Stomach (tissue), 9 donors: Measurements from ENCODE around the gene WSCD1. TPM values are rescaled to one million over a fixed set of nuclear protein-coding genes. Genes with fewer than 3 reads are reported as not detected.

Source experiments
- DNase-seq, 2 donors: peaks; one replicate each; pipeline versions ENCODE4 v3.0.0 to v3.0.0-alpha.2; 2013 to 2019
- H3K27ac ChIP-seq, 5 donors: fragments of 200-600 bp in 4 of 5; sonication (generic) in 4 of 5; one replicate each; pipeline ENCODE4 v1.5.1; 2013 to 2019; ENCODE audit warnings: mild to moderate bottlenecking in 1 of 5, moderate library complexity in 1 of 5
- H3K27me3 ChIP-seq, 3 donors: fragments of 200-600 bp; sonication (generic); one replicate each; pipeline ENCODE4 v1.5.1; 2017 to 2019; ENCODE audit warnings: mixed run types in 1 of 3
- H3K36me3 ChIP-seq, 4 donors: fragments of 200-600 bp; sonication (generic); 1 replicate in 3 of 4; 2 replicates in 1 of 4; pipeline ENCODE4 v1.5.1; 2016 to 2019
- H3K4me1 ChIP-seq, 4 donors: fragments of 200-600 bp; sonication (generic); one replicate each; pipeline ENCODE4 v1.5.1; 2016 to 2019
- H3K4me3 ChIP-seq, 4 donors: fragments of 200-600 bp; sonication (generic) in 3 of 4; one replicate each; pipeline ENCODE4 v1.5.1; 2016 to 2019; ENCODE audit warnings: mild to moderate bottlenecking in 1 of 4
- H3K9me3 ChIP-seq, 4 donors: fragments of 200-600 bp; sonication (generic); one replicate each; pipeline ENCODE4 v1.5.1; 2016 to 2019
- EP300 ChIP-seq: sonication (generic); formaldehyde crosslinking; IDR thresholded peaks from one replicate; pipeline ENCODE4 v1.6.1; 2017; ENCODE audit warnings: antibody characterized with exemption
- POLR2A ChIP-seq, 4 donors: fragments of 450-650 bp; IDR thresholded peaks; one replicate each; pipeline ENCODE4 v1.6.1; 2016; ENCODE audit warnings: antibody characterized with exemption in 4 of 4, control low read depth in 2 of 4, mild to moderate bottlenecking in 1 of 4, moderate library complexity in 1 of 4
- POLR2AphosphoS5 ChIP-seq, 3 donors: sonication (generic); formaldehyde crosslinking; IDR thresholded peaks; one replicate each; pipeline ENCODE4 v1.6.1; 2016; ENCODE audit warnings: antibody characterized with exemption in 3 of 3
- WGBS, 5 donors: extraction: QIAGEN DNeasy Blood & Tissue Kit in 3 of 5; methylation state at CpG; one replicate each; pipeline versions ENCODE4 v1.1.5 to v1.1.7; 2013 to 2018; 5-methylcytosine and 5-hydroxymethylcytosine counted together
- intact Hi-C: fragments of 100-400 bp; cut with DNase I; formaldehyde crosslinking; loops from one replicate; pipeline ENCODE4 v1.15.1; 2023; ENCODE audit warnings: low total_unique reads
- polyA plus RNA-seq, 3 donors: library from polyadenylated mRNA; stranded (reverse); fragments of 200-250 nt; gene quantifications; one replicate each; pipeline ENCODE4 v1.2.3, GENCODE V29; 2013
- total RNA-seq, 5 donors: library from RNA; depleted of rRNA; stranded (reverse); fragments of >200 nt; gene quantifications; one replicate each; pipeline versions ENCODE4 v1.1.0 to v1.2.3, GENCODE V29; 2014 to 2016
- TF ChIP-seq, protein P1 (sequence below), 7 experiments: fragments of 450-650 bp in 4 of 7; fragments of 200-600 bp in 3 of 7; sonication (generic) in 3 of 7; IDR thresholded peaks; one replicate each; pipeline ENCODE4 v1.5.1; 2016 to 2019; ENCODE audit warnings: antibody characterized with exemption in 7 of 7, control low read depth in 2 of 7, mild to moderate bottlenecking in 1 of 7
- donor health status: healthy with polysubstance abuse.
- donor health status: Bipolar disorder and iron deficiency.
- donor health status: healthy.

WSCD1 gene
- total and polyA plus RNA-seq, 8 donors = 0.58 to 32.7 (median 1.2) TPM

GRCh38 chr17:6170349-6170748 is 100.2 kb downstream of the WSCD1 start:
- Histone ChIP-seq H3K4me1 (peaks cover 0 to 9% (median 0%) of the 10 kb centered on the region in 4 donors), H3K9me3 (no peaks in the 10 kb centered on the region), H3K36me3 (no peaks in the 10 kb centered on the region), H3K27me3 (peaks cover 0 to 37% (median 0%) of the 10 kb centered on the region in 3 donors), H3K4me3 (no peak overlapping the region), H3K27ac (no peak overlapping the region)
- TF ChIP-seq, protein P1, sequence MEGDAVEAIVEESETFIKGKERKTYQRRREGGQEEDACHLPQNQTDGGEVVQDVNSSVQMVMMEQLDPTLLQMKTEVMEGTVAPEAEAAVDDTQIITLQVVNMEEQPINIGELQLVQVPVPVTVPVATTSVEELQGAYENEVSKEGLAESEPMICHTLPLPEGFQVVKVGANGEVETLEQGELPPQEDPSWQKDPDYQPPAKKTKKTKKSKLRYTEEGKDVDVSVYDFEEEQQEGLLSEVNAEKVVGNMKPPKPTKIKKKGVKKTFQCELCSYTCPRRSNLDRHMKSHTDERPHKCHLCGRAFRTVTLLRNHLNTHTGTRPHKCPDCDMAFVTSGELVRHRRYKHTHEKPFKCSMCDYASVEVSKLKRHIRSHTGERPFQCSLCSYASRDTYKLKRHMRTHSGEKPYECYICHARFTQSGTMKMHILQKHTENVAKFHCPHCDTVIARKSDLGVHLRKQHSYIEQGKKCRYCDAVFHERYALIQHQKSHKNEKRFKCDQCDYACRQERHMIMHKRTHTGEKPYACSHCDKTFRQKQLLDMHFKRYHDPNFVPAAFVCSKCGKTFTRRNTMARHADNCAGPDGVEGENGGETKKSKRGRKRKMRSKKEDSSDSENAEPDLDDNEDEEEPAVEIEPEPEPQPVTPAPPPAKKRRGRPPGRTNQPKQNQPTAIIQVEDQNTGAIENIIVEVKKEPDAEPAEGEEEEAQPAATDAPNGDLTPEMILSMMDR (IDR thresholded peaks at IDR 0.05) = no peak
- no peak for TF ChIP-seq POLR2A (IDR thresholded peaks at IDR 0.05)
- no peak for TF ChIP-seq EP300
- no peak for TF ChIP-seq POLR2AphosphoS5 (IDR thresholded peaks at IDR 0.05)
- intact Hi-C loops = no loop called here
- WGBS, 5 donors = 57 to 74% (median 63%) methylated on average over 4 of the region's 4 CpGs
- DNase-seq = no peak

GRCh38 chr17:6172642-6173330 is 102.6 kb downstream of the WSCD1 start:
- no peak overlapping the region for H3K27ac ChIP-seq
- intact Hi-C loops = no loop called here
- 61 to 72% (median 66%) methylated on average over 9 of the region's 9 CpGs for WGBS, 5 donors
- H3K4me1 ChIP-seq = peaks cover 0 to 2% (median 0%) of the 10 kb centered on the region in 4 donors
- no peak for TF ChIP-seq EP300
- TF ChIP-seq, protein P1 (IDR thresholded peaks at IDR 0.05) = no peak
- TF ChIP-seq POLR2AphosphoS5 (IDR thresholded peaks at IDR 0.05) = no peak
- no peak for TF ChIP-seq POLR2A (IDR thresholded peaks at IDR 0.05)
- no peaks in the 10 kb centered on the region for H3K9me3 ChIP-seq
- H3K36me3 ChIP-seq = no peaks in the 10 kb centered on the region
- H3K27me3 ChIP-seq = peaks cover 0 to 25% (median 0%) of the 10 kb centered on the region in 3 donors
- DNase-seq = no peak
- no peak overlapping the region for H3K4me3 ChIP-seq

DNA sequence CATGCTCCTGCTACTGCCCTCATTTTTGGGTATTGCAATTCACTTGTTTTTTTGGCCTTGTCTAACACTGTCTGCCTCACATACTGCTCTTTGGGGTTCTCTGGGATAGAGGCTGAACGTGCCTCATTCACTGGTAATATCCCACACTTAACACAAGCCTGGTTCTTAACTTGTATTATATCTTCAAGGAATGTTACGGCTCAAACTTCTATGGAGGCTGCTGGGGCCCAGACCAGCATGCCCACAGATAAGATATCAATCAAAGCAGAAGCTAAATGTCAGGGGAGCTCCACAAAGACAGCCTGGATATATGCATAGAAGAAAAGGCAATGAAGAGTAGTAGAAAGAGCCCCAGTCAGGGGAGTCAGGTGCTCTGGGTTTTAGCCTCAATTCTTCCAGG is 103.5 kb downstream of the WSCD1 start:
- H3K4me3 ChIP-seq = no peak overlapping the region
- H3K9me3 ChIP-seq = no peaks in the 10 kb centered on the region
- no peaks in the 10 kb centered on the region for H3K36me3 ChIP-seq
- peaks cover 0 to 28% (median 0%) of the 10 kb centered on the region in 3 donors for H3K27me3 ChIP-seq
- no peak overlapping the region for H3K27ac ChIP-seq
- 73 to 85% (median 82%) methylated on average over 2 of the region's 2 CpGs for WGBS, 5 donors
- TF ChIP-seq EP300 = no peak
- no peak for DNase-seq
- intact Hi-C loops = no loop called here
- no peaks in the 10 kb centered on the region for H3K4me1 ChIP-seq
